GM19238 (cell line): ENCODE data around the gene NEK4.
"Not testable (repeated sequence)": the region's sequence is repeated elsewhere in the genome, so short reads cannot be mapped to it uniquely, and the experiment has no call there.

Experiments used
- DNase-seq: peaks from one replicate; pipeline ENCODE4 v3.0.0; 2011; ENCODE audit warnings: low spot score; ENCODE audit not compliant: insufficient read length

NEK4 gene

DNA sequence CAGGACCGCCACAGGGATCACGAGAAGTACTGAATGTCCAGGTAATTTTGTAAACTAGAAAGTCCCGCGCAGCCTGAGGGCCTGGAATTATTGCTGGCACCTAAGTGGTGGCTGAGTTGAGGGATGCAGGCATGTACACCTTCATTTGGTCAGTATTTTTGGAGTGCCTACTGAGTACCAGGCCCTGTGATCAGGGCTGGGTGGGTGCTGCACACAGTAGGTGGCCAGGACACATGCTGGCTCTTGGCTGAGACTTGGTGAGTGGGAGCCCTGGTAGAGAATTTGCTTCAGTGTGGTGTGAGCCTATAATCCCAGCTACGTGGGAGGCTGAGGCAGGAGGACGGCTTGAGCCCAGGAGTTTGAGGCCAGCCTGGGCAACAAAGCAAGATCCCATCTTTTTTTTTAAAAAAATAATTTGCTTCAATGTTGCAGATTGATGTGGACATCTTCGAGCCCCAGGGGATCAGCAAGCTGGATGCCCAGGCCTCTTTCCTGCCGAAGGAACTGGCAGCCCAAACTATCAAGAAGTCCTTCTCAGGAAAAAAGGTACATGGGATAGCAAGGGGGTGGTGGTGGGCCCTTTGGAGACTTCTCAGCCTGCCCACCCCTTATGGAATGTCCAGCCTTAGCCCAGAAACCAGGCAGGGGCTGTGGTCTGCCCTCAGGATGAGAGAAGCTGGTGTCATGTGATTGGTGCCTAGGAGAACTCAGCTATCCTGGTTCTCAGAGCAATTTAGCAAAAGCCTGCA, 9.3 kb upstream of the NEK4 start:
- no peak for DNase-seq

DNA sequence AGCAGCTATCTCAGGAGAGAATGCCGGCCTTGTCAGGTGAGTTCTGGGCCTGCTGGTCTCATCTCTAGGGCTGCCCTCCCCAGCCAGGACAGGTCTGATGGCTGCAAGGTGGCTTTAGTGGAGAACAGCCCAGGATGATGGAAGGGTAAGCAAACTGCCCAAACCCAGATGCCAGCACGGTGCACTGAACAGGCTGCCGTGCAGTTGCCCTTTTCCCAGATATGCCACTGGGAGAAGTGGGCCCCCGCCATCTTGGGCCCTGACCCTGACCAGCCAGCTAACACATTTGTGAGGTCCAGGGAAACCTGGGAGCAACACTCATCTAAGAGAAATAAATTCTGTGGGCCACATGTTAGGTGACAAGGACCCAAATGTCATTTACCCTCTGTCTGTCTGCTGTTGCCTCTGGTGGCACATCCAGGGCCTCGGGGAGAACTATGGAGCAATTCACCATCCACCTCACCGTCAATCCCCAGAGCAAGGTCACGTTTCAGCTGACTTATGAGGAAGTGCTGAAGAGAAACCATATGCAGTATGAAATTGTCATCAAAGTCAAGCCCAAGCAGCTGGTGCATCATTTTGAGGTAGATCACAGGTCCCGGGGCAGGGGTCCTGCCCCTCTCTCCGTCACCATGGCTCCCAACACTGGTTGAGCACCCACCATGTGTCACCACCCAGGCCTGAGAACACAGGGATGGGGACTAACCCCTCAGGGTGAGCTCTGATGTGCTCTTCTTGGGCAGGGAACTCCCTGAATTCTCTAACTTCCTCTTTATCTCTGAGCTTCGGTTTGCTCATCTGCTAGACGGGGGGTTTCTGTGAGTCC, 8.5 kb upstream of the NEK4 start:
- peak; percentile 48 for DNase-seq

DNA sequence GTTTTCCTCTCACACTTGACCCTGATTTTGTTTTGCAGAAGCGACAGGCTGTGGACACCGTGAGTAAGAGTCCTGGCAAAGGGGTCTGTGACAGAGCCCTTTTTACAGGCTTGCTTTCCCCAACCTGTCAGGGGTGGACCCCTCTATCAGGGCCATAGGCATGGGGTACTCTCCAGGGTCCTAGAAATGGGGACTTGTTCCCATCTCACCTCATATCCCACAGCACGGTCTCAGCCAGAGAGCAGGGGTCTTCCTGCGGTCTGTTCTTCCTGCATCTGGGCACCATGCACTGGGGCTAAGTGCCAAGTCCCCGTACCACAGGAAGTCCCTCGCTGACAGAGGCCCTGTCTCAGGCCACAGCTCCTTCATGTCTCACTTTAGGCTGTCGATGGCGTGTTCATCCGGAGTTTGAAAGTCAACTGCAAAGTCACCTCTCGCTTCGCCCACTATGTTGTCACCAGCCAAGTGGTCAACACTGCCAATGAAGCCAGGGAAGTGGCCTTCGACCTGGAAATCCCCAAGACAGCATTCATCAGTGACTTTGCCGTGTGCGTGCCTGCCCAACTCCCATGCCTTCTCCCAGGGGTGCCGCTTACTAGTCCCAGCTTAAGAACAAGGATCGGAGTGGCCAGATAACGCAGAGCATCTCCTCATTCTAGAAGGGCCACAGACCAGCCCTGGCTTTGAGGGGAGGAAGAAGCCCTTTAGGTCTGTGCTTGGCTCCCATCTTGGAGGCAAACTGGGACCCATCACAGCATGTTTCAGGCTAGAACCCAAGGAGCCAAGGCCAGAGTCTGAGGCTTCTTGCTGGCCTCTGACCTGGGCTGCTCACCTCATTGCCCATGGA, 7.4 kb upstream of the NEK4 start:
- DNase-seq = no peak

DNA sequence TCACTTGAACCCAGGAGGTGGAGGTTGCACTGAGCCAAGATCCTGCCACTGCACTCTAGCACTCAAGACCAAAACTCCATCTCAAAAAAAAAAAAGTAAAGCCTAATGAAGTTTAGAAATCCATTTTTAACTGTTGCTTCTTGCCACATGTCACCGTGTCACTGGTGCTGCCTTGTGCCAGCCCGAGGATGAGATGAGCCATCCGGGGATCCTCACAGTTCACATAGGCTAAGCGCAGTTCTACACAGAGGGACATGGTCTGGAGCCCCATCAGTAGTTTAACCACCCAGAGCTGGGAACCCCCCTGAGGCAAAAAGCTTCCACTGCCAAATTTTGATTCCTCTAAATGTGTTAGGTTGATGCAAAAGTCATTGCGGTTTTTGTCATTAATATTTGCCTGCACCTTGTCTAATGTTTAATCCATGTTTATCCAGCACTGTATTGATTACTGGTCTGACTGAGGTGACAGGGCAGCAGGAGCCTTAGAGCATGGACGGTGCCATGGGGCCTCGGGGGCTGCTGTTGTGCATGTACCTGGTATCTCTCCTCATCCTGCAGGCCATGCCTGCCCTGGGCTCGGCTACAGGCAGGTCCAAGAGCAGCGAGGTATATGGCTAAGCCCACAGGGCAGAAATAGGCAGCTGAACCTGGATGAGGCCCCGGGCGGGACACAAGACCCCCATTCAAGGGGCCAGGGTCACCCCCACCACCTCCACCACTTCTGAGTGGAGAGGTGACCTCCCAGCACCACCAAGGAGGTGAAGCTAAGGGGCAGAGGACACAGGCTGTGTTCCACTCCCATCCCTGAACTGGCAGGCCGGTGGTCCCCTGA, 6.6 kb upstream of the NEK4 start, which contains the start of gene ITIH1:
TSS of gene ITIH1 (plus strand) at position 473 of the 832 bp plus-strand sequence. CDS start at position 490, 17 bp downstream.
- no peak for DNase-seq

DNA sequence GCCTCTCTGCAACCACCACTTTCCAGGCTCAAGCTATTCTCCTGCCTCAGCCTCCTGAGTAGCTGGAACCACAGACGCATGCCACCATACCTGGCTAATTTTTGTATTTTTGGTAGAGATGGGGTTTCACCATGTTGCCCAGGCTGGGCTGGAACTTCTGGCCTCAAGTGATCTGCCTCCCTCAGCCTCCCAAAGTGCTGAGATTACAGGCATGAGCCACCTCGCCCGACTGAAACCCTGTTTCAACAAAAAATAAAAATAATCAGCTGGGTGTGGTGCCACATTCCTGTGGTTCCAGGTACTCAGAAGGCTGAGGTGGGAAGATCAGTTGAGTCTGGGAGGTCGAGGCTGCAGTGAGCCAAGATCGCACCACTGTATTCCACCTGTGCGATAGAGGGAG, 5.7 kb upstream of the NEK4 start:
- not testable (repeated sequence) for DNase-seq

DNA sequence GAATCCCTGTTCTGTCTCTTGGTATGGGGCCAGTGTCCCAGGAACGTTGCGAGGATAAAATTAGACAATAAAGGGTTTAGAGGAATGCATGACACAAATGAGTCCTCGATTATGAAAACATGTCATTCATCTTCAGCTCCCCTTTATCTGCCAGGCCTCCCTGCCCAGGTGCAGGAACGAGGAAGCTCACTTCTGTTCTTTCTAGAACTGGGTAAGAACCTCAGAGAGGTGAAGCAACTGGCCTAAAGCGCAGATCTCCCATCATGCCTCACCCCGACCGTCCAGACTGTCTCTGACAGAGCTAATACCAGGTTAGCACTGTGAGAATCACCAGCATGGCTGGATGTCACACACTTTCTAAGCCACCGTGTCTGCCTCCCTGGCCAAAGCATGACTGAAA, 5.1 kb upstream of the NEK4 start:
- no peak for DNase-seq

DNA sequence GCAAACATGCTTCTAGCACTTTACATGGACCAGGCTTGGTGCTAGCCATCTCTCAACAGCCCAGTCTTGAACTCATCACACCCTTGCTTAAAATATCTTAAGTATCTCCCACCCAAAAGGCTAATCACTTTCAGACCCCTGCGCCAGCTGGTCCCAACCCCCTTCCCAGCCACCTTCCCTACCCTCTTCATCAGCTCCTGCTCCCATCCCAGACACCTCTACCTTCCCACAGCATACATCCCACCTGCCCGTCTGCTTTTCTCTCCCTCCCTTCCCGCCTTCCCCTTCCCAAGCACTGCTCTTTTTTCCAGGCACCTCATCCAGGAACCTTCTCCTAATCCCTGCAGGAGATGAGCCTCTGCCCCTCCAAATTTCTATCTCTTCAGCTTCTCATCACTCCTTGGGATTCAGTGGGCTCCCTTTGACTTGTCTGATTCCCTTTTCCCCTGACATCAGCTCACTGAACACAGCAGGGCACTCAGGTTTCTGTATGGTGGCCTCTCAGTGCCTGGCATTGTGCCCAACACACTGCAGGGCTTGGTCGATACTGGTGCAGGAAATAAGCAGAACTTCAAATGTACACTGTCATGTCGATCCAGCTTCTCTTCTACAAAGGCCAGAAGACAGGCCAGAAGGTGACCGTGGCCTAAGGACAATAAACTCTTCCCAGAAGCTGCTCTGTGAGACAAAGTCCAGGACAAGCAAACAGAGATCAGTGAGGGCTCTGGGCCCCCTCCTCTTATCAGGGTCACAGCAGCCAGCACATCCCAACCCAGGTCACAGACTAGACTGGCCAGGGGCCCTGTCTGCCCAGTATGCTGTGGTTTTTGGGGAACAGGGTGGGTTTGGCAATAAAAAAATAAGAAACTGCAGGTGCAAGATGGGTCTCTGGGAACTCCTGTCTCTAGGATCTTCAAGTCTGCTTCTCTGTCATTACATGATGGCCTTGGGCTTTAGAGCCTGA, 4.4 kb upstream of the NEK4 start:
- no peak for DNase-seq

DNA sequence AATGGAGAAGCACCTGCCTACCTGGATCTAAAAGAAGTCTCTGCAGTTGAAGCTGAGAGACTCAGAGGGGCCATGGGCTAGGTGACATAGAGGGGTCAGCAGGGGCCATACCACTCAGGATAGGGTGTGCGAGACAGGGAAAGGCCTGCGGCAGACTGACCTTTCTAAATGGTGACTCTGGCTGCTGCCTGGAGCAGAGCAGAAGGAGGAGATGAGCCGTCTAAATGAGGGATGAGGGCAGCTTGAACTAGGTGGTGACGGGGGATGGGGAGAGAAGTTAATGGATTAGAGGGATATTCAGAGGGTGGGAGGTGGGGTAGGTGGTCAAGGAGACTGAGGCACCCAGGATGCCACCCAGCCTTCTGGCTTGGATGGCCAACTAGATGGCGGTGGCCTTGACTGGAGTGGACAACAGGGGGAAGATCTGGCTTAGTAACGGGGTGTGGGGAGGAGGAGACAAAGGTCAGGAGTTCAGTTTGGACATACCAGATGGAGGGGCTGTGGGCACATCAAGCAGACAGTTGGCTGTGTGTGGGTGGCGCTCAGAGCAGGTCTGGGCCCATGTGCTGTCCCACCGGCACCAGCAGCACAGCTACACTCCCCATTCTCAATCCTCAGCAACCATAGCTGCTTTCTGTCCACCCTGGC, 3.5 kb upstream of the NEK4 start:
- no peak for DNase-seq

DNA sequence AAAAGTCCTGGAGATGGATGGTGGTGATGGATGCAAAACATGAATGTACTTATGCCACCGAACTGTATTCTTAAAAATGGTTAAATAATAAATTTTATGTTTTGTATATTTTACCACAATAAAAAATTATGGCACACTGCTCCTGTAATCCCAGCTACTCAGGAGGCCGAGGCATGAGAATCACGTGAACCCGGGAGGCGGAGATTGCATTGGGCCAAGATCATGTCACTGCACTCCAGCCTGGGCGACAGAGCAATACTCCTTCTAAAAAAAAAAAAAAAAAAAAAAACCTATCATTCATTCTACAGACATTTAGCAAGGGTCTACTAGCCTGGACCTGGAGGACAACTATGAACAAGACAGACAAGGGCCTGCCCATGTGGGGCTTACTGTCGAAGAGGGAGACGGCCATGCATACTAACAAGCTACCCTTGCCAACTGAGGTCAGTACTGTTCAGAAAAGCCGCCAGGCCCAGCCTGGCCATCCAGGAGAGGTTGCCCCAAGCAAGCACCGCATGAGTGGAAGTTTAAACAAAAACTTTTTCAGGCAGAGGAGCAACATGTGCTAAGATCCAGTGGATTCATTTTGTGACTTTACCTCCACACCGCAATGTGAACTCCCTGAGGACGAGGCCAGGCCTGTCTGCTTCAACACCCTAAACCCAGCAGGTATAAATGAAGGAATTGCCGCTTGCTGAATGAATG, 2.8 kb upstream of the NEK4 start:
- DNase-seq = no peak

DNA sequence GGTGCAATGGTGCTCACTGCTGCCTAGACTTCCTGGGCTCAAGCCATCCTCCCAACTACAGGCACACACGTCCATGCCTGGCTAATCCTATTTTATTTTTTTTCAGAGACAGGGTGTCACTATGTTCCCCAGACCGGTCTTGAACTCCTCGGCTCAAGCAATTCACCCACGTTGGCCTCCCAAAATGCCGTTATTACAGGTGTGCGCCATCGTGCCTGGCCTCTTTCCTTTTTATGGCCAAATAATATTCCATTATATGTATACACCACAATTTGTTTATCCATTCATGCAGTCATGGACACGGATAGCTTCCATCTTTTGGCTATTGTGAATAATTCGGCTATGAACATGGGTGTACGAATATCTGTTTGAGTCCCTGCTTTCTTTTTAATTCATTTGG, 962 bp upstream of the NEK4 start:
- DNase-seq = no peak

DNA sequence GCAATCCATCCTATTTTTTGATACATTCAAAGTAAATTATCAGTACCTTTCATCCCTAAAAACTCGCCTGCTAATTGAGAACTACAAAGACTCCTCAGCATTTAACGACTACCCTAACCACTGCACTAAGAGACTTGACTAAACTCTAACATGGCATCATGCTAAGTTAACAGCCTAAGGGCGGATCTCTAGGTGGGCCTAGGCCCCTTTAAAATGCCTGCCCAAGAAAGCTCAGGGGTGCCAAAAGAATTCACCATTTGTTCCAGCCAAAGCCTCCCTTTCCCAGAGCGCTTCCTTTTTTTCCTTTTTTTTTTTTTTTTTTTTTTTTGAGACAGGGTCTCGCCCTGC, 568 bp upstream of the NEK4 start:
- no peak for DNase-seq

DNA sequence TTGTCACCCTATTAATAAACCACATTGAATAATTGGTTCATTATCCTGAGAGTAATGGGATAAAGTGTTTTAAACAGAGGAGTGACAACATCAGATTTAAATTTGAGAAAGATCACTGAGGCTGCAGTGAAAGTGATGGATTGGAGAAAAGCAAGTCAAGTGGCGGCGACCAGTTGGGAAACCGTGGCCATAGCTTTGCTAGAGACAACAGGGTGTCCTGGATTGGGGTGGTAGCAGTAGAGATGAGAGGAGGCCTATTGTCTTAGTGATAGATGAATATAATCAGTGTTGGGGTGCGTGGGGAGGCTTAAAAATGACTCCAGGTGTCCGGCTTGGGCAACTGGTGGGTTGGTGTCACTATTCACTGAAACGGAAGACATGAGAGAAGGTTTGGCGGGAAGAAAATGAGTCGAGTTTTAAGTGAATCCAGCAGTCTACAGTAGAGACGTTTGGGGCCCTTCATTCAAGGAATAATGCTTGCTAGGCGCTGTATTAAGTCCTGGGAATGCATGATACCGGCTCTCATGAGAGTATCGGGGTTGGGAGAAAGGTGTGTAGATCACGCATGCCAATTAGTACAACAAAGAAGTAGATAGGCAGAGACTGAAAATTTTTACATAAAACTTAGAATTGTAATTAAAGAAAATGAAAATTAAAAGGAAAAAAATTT, 819 bp downstream of the NEK4 start:
- no peak for DNase-seq

DNA sequence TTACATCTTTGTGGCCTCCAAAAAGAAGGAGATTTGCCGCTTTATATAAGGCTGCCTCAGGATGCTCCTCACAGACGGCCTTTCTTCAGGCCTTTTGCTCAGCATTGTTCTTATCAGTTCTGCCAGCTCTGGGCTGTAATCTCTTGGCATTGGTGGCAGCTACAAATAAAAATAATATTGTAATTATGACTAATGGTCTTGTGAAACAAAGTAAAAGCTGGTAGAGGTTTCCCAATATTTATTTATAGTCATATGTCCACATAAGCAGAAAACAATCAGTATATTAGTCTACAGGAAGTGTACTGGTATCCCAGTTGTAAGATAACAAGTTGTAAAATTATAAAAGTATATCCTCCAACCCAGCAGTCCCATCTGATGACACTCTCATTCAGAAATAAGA, 7.3 kb downstream of the NEK4 start:
- DNase-seq = no peak

DNA sequence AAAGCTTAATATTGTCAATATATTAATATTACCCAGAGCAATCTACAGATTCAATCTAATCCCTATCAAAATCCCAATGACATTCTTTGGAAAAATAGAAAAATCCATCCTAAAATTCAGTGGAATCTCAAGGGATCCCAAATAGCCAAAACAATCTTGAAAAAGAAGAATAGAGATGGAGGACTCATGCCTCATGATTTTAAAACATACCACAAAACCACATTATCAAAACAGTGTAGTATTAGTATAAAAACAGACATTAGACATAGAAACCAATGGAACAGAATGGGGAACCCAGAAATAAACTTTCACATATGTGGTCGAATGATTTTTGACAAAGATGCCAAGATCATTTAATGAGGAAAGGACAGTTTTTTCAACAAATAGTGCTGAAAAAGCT, 14.6 kb downstream of the NEK4 start:
- no peak for DNase-seq

DNA sequence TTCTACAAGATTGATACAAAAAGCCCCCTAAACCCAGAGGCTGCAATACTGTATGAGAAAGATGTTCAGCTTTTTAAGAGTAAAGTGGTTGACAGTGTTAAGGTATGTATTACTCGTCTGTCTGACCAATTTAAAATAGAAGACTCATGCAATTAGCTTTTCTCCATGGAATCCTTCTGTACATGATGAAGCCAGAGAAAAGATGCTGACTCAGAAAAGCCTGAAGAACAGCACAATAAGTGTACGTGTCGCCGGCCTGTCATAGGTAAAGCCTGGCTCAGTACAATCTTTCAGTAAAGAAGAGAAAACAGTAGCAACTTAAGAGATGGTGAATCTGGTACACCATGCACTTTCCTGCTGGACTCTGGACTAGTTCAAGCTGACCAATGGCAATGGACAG, 16.4 kb downstream of the NEK4 start:
- DNase-seq = no peak

DNA sequence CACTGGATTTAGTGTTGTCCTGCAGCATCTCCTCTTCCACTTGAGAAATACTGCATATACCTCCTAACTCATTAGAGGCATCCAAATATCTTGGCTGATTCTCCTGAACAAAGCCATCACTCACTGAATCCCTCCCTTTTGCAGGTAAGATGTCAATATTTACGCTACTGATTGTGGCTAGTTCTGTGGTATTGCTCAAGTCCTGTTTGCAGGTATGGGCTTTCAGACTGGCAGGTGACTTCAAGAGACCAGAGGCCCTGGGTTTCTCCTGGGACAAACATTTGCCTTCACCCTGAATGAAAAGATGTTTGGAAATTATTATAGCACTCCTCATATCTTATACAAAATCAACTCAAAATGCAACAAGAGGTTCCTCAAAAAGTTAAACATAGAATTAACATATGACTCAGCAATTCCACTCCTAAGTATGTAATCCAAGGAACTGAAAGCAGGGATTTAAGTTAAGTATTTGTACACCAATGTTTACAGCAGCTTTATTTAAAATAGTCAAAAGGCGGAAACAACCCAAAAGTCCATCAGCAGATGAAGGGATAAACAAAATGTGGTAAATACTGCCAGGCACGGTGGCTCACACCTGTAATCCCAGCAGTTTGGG, 18.6 kb downstream of the NEK4 start:
- no peak for DNase-seq

DNA sequence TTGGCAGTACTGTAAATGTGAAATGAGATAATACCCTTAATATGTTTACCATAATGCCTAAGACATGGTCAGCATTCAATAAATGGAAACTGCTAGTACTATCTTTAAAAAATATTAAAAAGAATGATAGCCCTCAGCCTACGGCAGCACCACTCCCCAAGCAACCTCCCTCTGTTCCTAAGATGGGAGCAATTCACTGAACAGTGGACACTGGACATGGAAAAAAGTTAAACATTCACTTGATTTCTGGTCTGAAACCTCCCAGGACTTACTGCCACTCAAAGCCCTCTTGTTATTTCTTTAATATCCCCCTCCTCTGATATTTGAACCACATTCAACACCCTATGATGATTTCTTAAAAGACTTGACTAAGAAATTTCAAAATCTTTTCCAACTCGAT, 27.0 kb downstream of the NEK4 start:
- no peak for DNase-seq

DNA sequence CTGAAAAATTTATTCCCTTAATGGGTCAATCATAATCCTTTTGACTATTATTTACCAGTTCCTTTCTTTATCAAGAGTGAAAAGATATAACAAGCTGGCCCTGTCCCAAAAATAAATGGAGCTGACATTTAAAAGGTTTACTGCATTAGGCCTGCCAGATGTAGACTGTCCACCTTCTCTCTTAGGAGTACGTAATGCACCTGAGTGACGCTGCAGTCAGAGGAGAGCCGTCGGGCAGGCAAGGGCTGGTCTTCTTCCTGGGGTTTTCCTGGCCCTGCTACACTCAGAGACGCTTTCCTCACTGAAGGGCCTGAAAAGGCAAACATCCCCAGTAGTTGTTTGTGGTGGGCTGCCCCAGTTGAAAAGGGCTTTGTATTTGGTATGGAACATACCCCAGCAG, 27.6 kb downstream of the NEK4 start:
- no peak for DNase-seq
